K562 (cell line): Measurements from ENCODE around the gene JMY. TPM values are rescaled to one million over a fixed set of nuclear protein-coding genes. Genes with fewer than 3 reads are reported as not detected.

ENCODE experiments used
- BHLHE40 ChIP-seq: IDR thresholded peaks from 2 replicates; pipeline ENCODE4 v1.6.1; 2011; ENCODE audit warnings: low read length, improper control_type of control experiment
- C11orf30 ChIP-seq: fragments of 450-650 bp; IDR thresholded peaks from 2 replicates; pipeline ENCODE4 v1.6.1; 2016; ENCODE audit warnings: low read depth, mild to moderate bottlenecking
- E2F3 ChIP-seq: fragments of 250-450 bp; sonication (Bioruptor Pico); IDR thresholded peaks from 2 replicates; pipeline ENCODE4 v1.4.0; 2020; ENCODE audit warnings: mild to moderate bottlenecking
- FOSL1 ChIP-seq: fragments of 200-800 bp; sonication (Bioruptor generic); conservative IDR thresholded peaks from 2 replicates; pipeline ENCODE4 v1.6.1; 2016; ENCODE audit warnings: missing genetic modification characterization, missing compliant biosample characterization
- FOXK2 ChIP-seq, 2 experiments: fragments of 450-650 bp; IDR thresholded peaks in 1 of 2; conservative IDR thresholded peaks in 1 of 2; 2 replicates each; pipeline ENCODE4 v1.6.1; 2016; ENCODE audit warnings: low read depth in 2 of 2, mild to moderate bottlenecking in 1 of 2
- HMGN3 ChIP-seq: IDR thresholded peaks from 2 replicates; pipeline ENCODE4 v1.6.1; 2011; ENCODE audit warnings: borderline replicate concordance, low read depth, mild to moderate bottlenecking, mixed read lengths, low read length; ENCODE audit not compliant: insufficient read length; ENCODE audit errors: extremely low read depth
- HNRNPLL ChIP-seq: fragments of 200-400 bp; formaldehyde crosslinking; IDR thresholded peaks from 2 replicates; pipeline ENCODE4 v1.6.1; 2017; ENCODE audit warnings: low read length, low read depth, mild to moderate bottlenecking; ENCODE audit not compliant: poor library complexity, severe bottlenecking
- KAT8 ChIP-seq: fragments of 450-650 bp; IDR thresholded peaks from 2 replicates; pipeline ENCODE4 v1.6.1; 2016; ENCODE audit warnings: low read depth, mild to moderate bottlenecking
- MAFF ChIP-seq: IDR thresholded peaks from 2 replicates; pipeline ENCODE4 v1.6.1; 2012; ENCODE audit warnings: low read length, improper control_type of control experiment
- MNT ChIP-seq, 2 experiments: fragments of 450-650 bp; conservative IDR thresholded peaks; 2 replicates each; pipeline ENCODE4 v1.6.1; 2017; ENCODE audit warnings: mild to moderate bottlenecking in 2 of 2, moderate library complexity in 2 of 2
- PHF20 ChIP-seq: fragments of 450-650 bp; IDR thresholded peaks from 2 replicates; pipeline ENCODE4 v1.6.1; 2018; ENCODE audit not compliant: partially characterized antibody
- POLR2B ChIP-seq: fragments of 450-650 bp; IDR thresholded peaks from 2 replicates; pipeline ENCODE4 v1.6.1; 2018; ENCODE audit warnings: low read depth; ENCODE audit not compliant: partially characterized antibody
- SAP30 ChIP-seq: fragments of 200-600 bp; sonication (generic); IDR thresholded peaks from 2 replicates; pipeline ENCODE4 v1.6.1; 2012; ENCODE audit warnings: borderline replicate concordance, low read depth, mild to moderate bottlenecking, moderate library complexity, low read length, control low read depth, inconsistent platforms; ENCODE audit not compliant: insufficient read depth, poor library complexity, severe bottlenecking
- SMARCA5 ChIP-seq: fragments of 450-650 bp; IDR thresholded peaks from 2 replicates; pipeline ENCODE4 v1.6.1; 2016
- SRF ChIP-seq, 2 experiments: fragments of 250-450, 450-650 bp in 1 of 2; sonication (Bioruptor Pico) in 1 of 2; sonication (generic) in 1 of 2; formaldehyde crosslinking; IDR thresholded peaks; 2 replicates each; pipeline versions ENCODE4 v1.5.0 to v1.5.1; 2020 to 2022; ENCODE audit warnings: mild to moderate bottlenecking in 1 of 2, missing genetic modification reagents in 1 of 2
- USF1 ChIP-seq: sonication (generic); formaldehyde crosslinking; IDR thresholded peaks from 2 replicates; pipeline ENCODE4 v1.9.0; 2022; ENCODE audit warnings: mild to moderate bottlenecking, missing genetic modification reagents
- ZEB2 ChIP-seq: fragments of 450-650 bp; IDR thresholded peaks from 2 replicates; pipeline ENCODE4 v1.6.1; 2016
- ZFPM2 ChIP-seq: fragments of 250-450 bp; sonication (Bioruptor Pico); IDR thresholded peaks from 2 replicates; pipeline ENCODE4 v1.5.1; 2022; ENCODE audit warnings: mild to moderate bottlenecking
- ZNF165 ChIP-seq: fragments of 250-450 bp; sonication (Bioruptor Pico); IDR thresholded peaks from 2 replicates; pipeline ENCODE4 v1.4.0; 2020; ENCODE audit warnings: borderline replicate concordance
- ZNF551 ChIP-seq: fragments of 250-450 bp; sonication (Bioruptor Pico); IDR thresholded peaks from 2 replicates; pipeline ENCODE4 v1.5.0; 2021; ENCODE audit warnings: mild to moderate bottlenecking, moderate library complexity
- ZNF644 ChIP-seq: fragments of 200-800 bp; sonication (Bioruptor generic); IDR thresholded peaks from 2 replicates; pipeline ENCODE4 v1.6.1; 2016; ENCODE audit warnings: low read depth, missing genetic modification characterization, missing compliant biosample characterization
- polyA plus RNA-seq, 8 experiments: library from polyadenylated mRNA; depleted of rRNA in 4 of 8; stranded (reverse) in 5 of 8; unstranded in 3 of 8; fragments of >200 nt; fragmentation: Nextera tagmentation in 2 of 8; fragmentation: Illumina TruSeq in 1 of 8; extraction: Ambion mirVana in 2 of 8; extraction: Trizol in 1 of 8; gene quantifications; 2 replicates each; pipeline versions ENCODE4 v1.2.1 to v1.2.3, GENCODE V29; 2011 to 2014; ENCODE audit warnings: inconsistent platforms in 1 of 8, missing spikeins in 1 of 8
- total RNA-seq, 7 experiments: library from RNA; depleted of rRNA in 6 of 7; stranded (reverse); fragments of >200 nt in 6 of 7; fragmentation: Illumina TruSeq in 2 of 7; extraction: Trizol in 2 of 7; gene quantifications; 2 replicates each; pipeline versions ENCODE4 v1.2.1 to v1.2.3, GENCODE V29; 2011 to 2021; ENCODE audit warnings: low replicate concordance in 1 of 7
- TF ChIP-seq, protein P1 (sequence below), 2 experiments: fragments of 450-650 bp; IDR thresholded peaks; 2 replicates each; pipeline ENCODE4 v1.6.1; 2018; ENCODE audit warnings: mild to moderate bottlenecking in 2 of 2, low read depth in 1 of 2; ENCODE audit not compliant: partially characterized antibody in 2 of 2

JMY gene
- total and polyA plus RNA-seq, 9 of the 15 experiments (the other 6 are each of a cell fraction or from before 2014, with no cell fraction given), result 1.1 to 5.5 (median 3.7) TPM

- TF ChIP-seq SRF (CRISPR knock-in tag; IDR thresholded peaks at IDR 0.05) (0 out of 4 replicates have a peak, but pooled peaks of 1 of the 2 experiments have one; percentile 50), ZEB2 (peak; percentile 58; the same call in 1 of the 2 replicates), HNRNPLL (peak; percentile 53), ZFPM2 (CRISPR knock-in tag) (no peak), KAT8 (no peak), USF1 (CRISPR knock-in tag) (peak; percentile 86), MNT (conservative IDR thresholded peaks at IDR 0.05) (peak; percentile 94 to 96), ZNF551 (CRISPR knock-in tag) (no peak), BHLHE40 (peak; percentile 98), SAP30 (peak; percentile 59), SMARCA5 (no peak), FOSL1 (peak; percentile 76; the same call in 1 of the 2 replicates), POLR2B (peak; percentile 90), C11orf30 (no peak), ZNF644 (peak; percentile 61; the same call in 1 of the 2 replicates), ZNF165 (CRISPR knock-in tag) (no peak), E2F3 (CRISPR knock-in tag) (peak; percentile 7; the same call in 1 of the 2 replicates), PHF20 (peak; percentile 41), FOXK2 (conservative IDR thresholded peaks at IDR 0.05 in 1 of 2, IDR thresholded peaks at IDR 0.05 in 1 of 2; ENCODE audit: low read depth in 2 of 2) (peak; percentile 94 to 95), MAFF (no peak), HMGN3 (peak; percentile 93)
- TF ChIP-seq, protein P1, sequence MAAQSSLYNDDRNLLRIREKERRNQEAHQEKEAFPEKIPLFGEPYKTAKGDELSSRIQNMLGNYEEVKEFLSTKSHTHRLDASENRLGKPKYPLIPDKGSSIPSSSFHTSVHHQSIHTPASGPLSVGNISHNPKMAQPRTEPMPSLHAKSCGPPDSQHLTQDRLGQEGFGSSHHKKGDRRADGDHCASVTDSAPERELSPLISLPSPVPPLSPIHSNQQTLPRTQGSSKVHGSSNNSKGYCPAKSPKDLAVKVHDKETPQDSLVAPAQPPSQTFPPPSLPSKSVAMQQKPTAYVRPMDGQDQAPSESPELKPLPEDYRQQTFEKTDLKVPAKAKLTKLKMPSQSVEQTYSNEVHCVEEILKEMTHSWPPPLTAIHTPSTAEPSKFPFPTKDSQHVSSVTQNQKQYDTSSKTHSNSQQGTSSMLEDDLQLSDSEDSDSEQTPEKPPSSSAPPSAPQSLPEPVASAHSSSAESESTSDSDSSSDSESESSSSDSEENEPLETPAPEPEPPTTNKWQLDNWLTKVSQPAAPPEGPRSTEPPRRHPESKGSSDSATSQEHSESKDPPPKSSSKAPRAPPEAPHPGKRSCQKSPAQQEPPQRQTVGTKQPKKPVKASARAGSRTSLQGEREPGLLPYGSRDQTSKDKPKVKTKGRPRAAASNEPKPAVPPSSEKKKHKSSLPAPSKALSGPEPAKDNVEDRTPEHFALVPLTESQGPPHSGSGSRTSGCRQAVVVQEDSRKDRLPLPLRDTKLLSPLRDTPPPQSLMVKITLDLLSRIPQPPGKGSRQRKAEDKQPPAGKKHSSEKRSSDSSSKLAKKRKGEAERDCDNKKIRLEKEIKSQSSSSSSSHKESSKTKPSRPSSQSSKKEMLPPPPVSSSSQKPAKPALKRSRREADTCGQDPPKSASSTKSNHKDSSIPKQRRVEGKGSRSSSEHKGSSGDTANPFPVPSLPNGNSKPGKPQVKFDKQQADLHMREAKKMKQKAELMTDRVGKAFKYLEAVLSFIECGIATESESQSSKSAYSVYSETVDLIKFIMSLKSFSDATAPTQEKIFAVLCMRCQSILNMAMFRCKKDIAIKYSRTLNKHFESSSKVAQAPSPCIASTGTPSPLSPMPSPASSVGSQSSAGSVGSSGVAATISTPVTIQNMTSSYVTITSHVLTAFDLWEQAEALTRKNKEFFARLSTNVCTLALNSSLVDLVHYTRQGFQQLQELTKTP (IDR thresholded peaks at IDR 0.05; ENCODE audit: low read depth in 1 of 2, partially characterized antibody in 2 of 2), result peak; percentile 18 to 74
Measured at GRCh38 chr5:79235634-79236361, at the start of gene JMY (continued).
